T-helper 2 cell (primary cell): ENCODE data around the gene MRPS14.
A peak's percentile ranks its signal among the peaks of the same experiment; 100 is the strongest.
"Not testable (repeated sequence)": the region's sequence is repeated elsewhere in the genome, so short reads cannot be mapped to it uniquely, and the experiment has no call there.

ENCODE experiments used
- DNase-seq, 5 experiments: peaks; one replicate each; pipeline versions ENCODE4 v3.0.0 to v3.0.0-alpha.2; 2012 to 2022
- total RNA-seq, 2 donors: gene quantifications; one replicate each; lab custom pipeline; 2026; lab: John Stamatoyannopoulos, UW

The MRPS14 gene
- 6.2 to 18.6 reads per million in 2 donors for total RNA-seq

DNA sequence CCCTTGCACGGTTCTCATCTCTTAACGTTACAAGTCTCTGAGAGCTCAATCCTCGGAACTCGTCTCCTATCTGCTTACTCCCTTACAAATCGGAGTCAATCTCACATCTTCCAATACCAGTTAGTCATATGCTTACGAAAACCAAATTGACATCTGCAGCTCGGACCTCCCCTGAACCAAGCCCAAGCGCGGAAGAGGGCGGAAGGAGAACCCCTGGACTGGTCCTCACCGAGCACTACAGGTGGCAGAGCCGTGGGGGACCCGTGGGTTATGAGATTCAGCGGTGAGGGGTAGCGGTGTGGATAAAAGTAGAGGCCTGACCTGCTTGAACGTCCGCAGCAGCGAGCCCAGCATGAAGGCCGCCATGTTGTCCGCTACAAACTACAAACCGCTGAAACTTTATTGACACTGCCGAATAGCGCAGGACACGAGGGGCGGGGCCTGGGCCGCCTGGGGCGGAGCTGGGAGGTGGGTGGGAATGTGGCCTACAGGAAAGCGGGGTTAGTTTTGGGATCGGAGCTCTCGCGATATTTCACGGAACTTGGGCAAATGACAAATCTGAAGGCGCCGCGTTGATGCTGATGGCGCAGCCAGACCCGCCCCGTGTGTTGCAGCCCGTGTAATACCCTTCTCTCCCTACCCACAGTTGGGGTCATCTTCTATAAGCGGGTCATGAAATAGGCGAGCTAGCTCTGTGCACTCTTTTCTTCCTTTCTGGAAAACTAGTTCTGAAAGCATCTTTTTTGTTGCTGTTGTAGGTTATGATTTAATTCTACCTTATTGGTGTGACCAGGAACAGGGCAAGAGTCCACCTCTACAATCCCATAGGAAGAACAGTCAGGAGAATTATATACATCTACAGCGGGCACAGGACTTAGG, at the start of gene MRPS14:
Gene MRPS14 (minus strand): TSS at position 383 of the 879 bp plus-strand sequence. CDS start 17 bp downstream, at position 366.
- DNase-seq = peak; percentile 95 to 99 (median 97)

DNA sequence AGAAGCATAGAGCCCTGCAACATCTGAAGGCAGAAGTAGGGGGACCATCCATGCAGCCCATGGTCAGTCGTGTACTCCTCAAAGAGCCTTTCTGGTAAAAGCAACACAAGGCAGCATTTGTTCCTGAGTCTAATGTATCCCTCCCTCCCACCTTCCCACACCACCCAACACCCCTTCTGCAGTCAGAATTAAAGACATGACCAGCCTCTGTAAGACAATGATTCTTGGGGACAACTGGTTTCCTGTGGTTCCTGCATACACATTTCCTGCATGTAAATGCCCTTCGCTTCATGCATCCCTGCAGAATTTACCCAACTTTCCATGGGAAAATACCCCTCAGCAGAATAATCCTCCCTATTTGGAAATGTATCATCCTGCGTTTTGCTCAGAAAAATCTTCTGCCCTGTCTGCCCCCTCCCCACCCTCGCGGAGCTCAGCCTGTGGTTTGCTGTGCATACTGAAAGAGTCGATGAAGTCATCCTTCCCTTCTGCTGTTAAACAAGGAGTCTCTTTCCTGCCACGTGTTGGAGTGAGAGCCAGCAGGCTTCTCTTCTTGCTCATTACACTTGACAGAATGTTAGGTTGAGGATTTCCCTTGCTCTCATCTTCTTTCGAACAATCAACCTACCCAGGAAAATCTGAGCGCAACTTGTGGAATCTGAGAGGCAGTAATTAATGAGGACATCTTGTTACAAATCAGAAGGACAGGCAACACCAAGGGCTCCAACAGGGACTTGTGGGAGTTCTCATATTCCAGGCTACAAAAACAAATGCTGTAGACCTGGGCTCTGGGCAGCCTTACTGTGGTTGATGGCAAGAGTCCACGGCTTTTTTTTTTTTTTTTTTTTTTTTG, 49.1 kb upstream of the MRPS14 start:
- peak in 1 of 5 experiments; percentile 53 for DNase-seq

DNA sequence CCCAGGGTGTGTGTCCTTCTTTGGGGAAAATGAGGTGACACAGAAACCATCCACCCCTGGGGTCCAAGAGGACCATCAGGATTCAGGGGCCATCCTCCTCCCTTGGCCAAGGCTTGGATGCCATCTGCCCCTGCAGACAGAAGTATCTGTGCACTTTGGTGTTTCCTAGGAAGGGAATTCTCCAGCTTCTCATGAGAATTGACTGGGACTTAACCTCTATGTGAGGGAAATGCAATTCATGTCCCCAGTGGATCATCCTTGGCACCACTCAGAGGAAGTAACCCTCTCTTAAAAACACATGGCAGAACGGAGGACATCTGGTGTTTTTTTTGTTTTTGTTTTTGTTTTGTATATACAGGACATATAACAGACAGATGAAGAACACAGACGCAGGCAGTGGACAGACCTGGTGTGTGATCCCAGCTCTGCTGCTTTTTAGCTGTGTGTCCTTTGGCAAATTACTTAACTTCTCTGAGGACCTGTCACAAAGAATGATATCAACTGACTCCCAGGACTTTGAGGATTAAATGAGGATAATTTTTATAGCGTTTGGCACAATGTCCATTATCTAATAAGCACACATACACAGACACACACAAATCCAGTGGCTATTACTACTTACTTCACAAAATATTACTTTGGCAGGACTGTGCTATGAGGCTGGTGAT, 48.2 kb upstream of the MRPS14 start:
- no peak for DNase-seq

DNA sequence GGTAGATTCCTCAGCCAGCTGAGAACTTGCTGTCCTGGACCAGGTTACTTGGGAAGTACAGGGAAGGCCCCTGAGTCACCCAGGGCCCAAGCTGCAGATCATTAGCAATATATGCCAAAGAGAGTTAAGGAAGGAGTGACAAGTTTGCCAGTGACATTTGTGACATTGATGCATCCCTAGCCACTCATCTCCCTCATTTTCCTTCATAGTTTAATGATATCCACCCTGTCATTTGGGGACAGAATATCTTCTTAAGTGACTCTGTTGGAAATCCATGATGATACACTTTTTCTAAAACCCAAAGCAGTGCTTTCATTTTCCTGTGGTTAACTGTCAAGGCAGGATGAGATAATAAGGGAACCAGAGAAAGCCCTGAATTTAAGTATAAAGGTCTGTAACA, 47.6 kb upstream of the MRPS14 start:
- no peak for DNase-seq

DNA sequence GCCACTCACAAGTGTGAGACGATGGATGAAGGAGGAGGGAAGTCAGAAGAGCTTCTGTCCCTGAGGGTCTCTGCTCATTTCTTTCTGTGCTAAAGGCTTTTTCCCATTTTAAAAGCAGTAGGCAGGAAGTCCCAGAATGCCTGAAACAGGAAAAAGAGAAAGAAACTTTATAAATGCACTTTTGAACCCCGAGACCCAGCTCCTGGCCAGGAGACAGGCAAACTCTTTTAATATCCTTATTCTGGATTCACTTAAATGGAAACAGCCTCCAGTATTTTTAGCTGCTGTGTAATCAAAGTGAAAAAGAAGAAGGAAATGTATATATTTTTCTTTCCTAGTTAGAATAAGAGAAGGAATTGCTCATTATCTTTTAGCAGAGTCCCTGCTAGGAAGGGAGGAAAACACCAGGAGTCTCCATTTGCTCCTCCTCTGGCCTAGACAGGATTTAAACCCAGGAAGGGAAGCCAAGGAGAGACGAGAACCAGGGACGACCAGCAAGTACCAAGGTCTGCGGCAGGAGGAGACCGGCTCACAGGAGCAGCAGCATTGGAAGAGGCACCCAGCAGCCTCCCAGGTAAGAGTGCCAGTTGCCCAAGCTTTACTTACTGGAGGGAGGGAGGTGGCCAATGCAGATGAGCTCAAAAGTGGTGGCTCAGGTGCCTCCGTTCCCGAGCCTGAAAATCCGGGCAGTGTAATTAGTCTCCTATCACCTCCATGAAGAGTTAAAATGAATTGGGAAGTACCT, 44.3 kb upstream of the MRPS14 start, which contains the start of gene TNN:
Gene TNN (plus strand): TSS at position 472 of the 745 bp plus-strand sequence. CDS start 9,586 bp downstream, outside the sequence.
- DNase-seq = no peak

DNA sequence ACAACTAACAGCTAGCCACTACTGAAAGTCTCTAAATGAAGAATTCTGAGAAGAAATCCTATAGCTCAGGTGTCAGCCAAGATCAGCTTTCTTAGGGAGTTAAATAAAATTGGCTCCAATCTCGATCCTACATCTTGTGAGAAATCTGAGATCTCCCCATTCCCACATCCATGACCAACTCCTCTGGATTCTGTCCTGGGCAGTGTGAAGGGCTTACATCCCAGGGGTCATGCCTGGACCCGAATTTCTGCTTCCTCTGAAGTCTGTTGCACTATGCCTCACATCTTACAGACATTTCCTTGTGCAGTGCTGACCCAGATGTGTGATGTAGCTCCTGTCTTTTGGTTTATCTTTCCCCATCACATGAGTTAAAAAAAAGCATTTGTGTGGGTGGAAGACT, 39.6 kb upstream of the MRPS14 start:
- no peak for DNase-seq

DNA sequence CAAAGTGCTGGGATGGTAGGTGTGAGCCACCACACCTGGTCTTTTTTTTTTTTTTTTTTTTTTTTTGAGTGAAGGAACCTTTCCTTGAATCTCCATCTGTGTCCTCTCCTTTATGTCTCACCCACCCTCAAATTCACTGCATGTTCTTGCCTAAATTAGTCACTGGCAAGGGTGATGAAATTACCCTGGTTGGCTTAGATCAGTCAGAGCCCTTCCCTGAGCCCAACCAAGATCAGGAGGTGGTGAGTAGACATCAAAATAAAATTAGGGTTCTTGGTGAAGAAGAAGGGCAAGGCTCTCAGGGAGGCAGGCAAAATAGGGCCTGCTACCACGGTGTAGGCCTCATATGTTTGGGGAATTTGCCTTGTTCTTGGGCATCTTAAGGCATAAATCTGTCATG, 39.1 kb upstream of the MRPS14 start:
- DNase-seq = no peak

DNA sequence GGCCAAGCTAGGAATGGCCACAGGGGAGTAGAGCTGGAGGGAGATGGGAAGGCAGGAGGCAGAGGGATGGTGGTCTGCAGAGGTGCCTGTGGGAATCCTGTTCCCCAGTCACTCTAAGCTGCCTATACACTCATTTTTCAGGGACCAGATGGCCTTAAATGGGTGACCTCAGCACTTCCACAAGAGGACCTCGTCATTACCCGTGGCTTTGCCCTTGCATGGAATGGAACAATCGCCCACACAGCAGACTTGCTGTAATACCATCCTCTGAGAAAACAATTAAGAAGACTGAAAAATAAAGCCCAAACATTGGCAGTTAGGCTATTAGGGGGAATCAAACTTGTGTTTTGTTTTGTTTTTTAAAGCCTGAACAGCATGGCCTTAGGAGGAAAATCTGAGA, 31.5 kb upstream of the MRPS14 start:
- no peak for DNase-seq

DNA sequence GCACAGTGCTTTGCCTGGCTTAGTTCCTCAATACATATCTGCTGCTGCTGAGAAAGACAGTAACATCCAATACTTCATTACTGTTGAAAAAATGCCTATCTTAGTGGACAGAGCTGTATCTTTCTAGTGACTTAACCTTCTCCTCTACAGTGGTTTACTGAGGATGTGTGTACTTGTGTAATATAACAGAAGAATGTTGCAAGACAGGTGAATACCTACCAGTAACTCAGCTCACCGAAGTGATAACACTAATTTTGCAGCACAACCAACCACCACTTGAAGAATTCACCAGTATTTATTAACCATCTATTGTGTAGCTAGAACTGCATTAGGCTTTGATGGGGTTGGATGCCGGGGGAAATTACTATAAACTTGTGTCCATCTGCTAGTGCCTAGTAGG, 27.8 kb upstream of the MRPS14 start:
- DNase-seq = no peak

DNA sequence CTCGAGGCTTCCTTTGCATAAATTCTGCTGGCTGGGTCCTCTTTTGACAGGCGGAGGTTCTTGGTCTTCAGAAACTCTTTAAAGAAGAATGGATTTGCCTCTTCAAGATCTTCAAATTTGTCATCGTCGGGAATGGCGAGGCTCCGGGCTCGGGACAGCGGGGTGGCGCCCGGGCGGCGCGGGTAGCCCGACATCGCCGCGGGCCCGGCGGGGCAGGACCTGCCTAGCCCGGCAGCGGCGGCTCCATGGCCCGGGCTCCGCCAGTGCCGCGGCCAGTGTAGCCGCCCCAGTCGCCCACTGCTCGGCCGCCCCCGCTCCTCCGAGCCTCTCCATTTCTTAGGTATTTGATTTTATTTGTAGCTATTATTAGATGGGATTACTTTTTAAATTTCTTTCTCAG, 22.3 kb upstream of the MRPS14 start:
- no peak for DNase-seq

DNA sequence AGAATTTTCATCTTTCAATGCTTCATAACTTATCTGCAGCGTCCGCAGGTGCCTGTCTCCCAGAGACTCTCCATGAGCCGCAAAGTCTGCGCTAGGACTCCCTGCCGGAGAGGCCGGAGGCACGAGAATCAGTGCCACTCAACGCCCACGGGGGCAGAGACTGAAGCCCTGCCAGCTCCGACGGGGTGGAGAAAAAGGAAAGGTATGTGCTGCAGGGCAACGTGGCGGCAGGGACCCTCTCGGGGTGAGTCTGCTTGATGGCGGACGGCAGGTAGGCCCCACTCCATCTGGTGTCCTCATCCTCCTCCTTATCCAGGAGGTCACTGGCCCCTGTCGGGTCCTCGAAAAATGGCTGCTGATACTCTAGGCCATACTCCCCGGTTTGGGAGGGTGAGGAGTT, 21.9 kb upstream of the MRPS14 start:
- DNase-seq = no peak

DNA sequence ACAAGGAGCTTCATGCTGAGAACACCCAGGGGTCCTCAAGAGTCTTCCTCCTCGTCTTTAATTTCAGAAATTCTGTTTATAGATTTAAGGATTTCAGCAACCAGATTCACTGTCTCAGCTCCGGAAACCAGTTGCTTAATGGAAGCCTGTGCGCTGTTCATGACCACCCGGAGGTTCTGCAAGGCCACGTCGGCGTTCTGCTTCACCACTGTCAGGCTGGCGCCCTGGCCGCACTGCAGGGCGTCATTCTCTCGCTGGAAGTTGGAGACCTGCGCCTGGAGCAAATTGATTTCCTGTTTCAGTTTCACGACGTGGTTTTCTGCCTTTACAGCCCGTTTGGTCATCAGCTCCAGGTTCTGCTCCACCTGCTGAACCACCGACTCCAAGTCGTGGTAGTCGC, 21.4 kb upstream of the MRPS14 start:
- DNase-seq = not testable (repeated sequence)

DNA sequence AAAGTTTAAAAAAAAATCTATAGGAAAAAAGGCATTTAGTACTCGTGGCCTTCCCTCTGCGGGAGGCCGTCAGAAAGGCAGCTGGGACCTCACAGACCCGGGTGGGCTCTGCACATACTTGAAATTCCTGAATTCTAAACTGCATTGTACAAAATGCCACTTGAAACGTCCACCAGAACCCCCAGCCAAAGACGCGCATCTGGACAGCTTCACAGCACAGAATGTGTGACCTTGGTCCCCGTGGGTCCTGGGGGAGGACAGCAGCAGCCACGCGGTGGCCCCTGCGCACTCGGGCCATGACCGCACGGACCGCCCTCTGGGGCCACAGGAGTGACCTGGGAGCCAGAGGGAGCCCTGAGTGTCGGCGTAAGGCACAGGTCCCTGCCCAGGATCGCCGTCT, 20.6 kb upstream of the MRPS14 start:
- no peak for DNase-seq

DNA sequence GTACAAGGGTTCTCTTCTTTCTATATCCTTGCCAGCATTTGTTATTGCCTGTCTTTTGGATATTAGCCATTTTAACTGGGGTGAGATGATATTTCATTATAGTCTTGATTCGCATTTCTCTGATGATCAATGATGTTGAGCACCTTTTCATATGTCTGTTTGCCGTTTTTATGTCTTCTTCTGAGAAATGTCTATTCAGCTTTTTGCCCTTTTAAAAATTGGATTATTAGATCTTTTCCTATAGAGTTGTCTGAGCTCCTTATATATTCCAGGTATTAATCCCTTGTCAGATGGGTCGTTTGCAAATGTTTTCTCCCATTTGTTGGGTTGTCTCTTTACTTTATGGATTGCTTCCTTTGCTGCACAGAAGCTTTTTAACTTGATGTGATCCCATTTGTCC, 19.4 kb upstream of the MRPS14 start:
- no peak for DNase-seq

DNA sequence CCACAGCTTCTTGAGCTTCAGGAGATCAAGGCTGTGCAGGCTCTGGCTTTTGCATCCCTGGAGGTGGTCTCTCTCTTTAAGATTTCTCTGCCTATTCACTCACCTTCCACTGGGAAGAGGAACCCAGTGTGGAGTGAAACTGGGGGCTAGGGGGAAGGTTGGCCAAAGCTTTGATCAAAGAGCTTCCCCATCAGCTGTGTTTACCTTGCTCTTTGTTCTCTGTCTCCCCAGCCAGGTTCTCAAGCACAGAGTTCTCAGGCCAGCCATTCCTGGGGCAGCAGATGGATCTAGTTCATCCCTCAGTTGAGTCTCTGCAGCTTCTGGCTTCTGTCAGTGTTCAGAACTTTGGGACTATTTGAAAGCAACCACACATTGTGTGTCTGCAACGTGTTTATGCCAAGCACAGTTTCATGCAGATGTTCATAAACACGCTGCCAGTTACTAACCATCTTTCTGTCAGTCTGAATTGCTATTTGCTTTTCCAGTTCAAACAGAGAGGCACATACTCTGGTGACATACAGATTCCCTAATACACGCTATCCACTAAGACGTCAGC, 17.2 kb upstream of the MRPS14 start:
- DNase-seq = no peak

DNA sequence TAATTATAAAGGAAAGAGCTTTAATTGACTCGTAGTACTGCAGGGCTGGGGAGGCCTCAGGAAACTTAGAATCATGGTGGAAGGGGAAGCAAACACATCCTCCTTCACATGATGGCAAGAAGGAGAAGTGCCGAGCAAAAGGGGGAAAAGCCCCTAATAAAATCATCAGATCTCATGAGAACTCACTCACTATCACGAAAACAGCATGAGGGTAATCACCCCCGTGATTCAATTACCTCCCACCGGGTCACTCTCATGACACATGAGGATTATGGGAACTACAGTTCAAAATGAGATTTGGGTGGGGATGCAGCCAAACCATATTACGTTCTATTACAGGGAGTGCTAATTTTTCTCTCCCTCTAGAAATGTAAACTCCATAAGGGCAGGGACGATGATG, 14.2 kb upstream of the MRPS14 start:
- no peak for DNase-seq

DNA sequence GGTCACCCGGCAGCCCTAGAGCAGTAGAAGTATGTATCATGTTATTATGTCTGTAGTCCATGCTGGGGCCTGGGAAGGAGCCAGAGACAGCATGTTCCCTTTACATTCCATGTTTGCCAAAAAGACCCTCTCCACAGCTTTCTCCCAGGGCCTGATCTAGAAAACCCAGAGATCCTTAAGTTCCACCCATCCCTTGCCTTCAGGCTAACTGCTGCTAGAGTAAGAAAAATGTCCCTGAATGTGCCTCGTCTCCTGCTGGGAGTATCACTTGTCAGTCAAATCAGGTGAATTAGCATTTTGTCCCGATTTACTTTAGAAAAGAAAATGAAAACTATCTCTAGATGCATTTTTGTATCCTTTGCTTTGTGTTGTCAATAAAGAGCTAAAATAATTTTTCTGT, 13.3 kb upstream of the MRPS14 start:
- no peak for DNase-seq

DNA sequence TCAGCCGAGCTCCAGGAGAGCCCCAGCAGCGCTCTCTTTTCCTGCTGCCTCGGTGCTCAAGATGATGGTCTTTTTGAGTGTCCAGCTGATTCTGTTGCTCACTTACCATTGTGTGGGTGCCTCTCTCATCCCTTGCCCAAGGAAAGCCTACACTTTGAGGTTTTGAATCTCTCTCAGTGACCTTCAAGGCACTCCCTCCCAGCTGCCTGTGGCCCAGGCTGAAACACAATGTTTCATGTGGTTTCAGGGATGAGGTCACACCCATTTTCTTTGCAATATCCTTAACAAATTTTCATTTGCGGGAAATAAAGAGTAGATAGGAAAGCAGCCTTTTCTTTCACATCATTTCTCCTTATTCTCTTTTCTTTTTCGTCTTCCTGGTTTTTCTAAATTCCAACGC, 12.6 kb upstream of the MRPS14 start:
- DNase-seq = no peak

DNA sequence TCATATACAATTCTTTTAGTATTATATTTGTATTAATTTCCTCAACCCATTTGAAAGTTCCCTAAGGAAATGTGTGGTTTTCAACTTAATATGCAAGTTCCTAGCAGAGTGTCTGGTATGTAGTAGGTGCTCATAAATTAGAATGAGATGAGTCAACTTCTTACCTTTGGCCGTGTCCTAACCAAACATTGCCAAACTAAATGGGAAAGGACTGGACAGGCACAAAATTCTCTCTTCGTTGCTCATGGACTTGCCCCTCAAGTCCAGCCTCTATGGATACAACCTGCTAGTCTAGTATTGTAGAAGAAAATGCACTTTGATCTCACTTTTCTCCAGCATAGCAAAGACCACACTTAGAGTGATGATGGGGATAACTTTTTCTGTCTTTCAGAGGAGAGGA, 11.6 kb upstream of the MRPS14 start:
- DNase-seq = no peak

DNA sequence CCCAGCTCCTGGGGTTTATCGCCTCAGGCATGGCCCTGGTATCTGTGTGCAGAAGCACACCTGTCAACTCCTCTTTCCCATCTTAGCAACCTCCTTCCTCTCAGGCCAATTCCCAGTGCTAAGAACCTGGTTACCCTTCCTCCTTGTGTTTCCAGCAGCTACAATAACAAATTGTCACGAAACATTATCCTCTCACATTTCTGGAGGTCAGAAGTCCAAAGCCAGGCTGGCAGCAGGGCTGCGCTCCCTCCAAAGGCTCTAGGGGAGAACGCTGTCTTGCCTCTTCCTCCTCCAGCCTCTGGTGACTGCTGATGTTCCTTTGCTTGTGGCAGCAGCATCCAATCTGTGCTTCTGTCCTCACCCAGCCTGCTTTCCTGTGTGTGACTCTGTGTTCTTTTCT, 10.7 kb upstream of the MRPS14 start:
- no peak for DNase-seq

DNA sequence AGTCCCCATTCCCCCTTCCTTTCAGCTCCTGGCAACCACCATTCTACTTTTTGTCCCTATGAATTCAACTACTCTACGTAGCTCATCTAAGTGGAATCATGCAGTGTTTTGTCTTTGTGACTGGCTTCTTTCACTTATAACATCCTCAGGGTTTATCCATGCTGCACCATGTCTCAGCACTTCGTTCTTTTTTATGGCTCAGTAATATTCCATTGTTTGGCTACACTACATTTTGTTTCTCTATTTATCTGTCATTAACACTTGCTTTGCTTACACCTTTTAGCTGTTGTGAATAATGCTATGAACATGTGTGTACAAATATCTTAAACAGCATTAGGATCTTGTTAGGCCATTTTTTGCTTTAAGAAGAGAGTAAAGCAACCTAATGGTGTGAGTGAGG, 1.5 kb upstream of the MRPS14 start:
- no peak for DNase-seq

DNA sequence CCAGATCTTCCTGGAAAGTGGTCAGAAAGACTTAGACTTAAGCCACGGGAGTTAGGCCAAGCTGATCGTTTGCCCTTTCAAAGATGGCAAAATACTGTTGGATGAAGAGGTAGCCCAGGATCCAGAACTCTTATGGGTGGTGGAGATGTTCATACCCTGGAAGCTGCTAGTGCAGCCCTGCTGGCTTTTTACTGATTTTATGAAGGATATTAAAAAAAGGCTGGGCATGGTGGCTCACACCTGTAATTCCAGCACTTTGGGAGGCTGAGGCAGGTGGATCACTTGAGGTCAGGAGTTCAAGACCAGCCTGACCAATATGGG, 657 bp upstream of the MRPS14 start:
- not testable (repeated sequence) for DNase-seq
